HepG2 (cell line): ENCODE results near the gene MST1. TPM values are rescaled to one million over a fixed set of nuclear protein-coding genes. Genes with fewer than 3 reads are reported as not detected.

Source experiments
- ATAC-seq: fragments of 200-7000 bp; cut with Tn5 transposase; 3 replicates; pipeline ENCODE4 v1.9.1; 2020; ENCODE audit warnings: mild to moderate bottlenecking, moderate library complexity
- BruUV-seq: library from RNA; stranded (reverse); fragments of 400-500 nt; replicated peaks from 2 replicates; lab custom pipeline; 2021; lab: Mats Ljungman, UMichigan
- CTCF ChIA-PET: fragments of 300-600 bp; formaldehyde crosslinking; extraction: SDS; loops from one replicate; lab custom pipeline; 2021; ENCODE audit warnings: low total read pairs, inconsistent platforms, low intra/inter-chr PET ratio; lab: Yijun Ruan, JAX
- POLR2A ChIA-PET: fragments of 350-600 bp; sonication (Branson Sonifier 250); formaldehyde crosslinking; loops from one replicate; lab custom pipeline; 2020; ENCODE audit warnings: antibody characterized with exemption, inconsistent platforms; lab: Yijun Ruan, JAX
- DNase-seq: peaks from one replicate; pipeline ENCODE4 v3.0.0-alpha.2; 2015; ENCODE audit warnings: low spot score
- FAIRE-seq: peaks from 3 replicates; lab custom pipeline; 2011; peaks lifted over from hg19 to GRCh38; lab: Jason Lieb, UNC
- H2AFZ ChIP-seq: one replicate; pipeline ENCODE4 v1.6.1; 2011; ENCODE audit warnings: low read length, inconsistent platforms
- H3K27ac ChIP-seq: fragments of 300-600 bp; 3 replicates; pipeline ENCODE4 v1.8.0; 2011; ENCODE audit warnings: mixed run types, mild to moderate bottlenecking, mixed read lengths, low read length, inconsistent platforms; ENCODE audit not compliant: insufficient read depth; ENCODE audit errors: extremely low read length
- H3K27me3 ChIP-seq, 2 experiments: fragments of 200-600 bp in 1 of 2; 2 replicates in 1 of 2; 3 replicates in 1 of 2; pipeline versions ENCODE4 v1.6.0 to v1.8.0; 2011; ENCODE audit warnings: low read length in 2 of 2, mild to moderate bottlenecking in 2 of 2, moderate library complexity in 2 of 2, inconsistent platforms in 1 of 2; ENCODE audit not compliant: insufficient read depth in 2 of 2, control insufficient read depth in 1 of 2
- H3K36me3 ChIP-seq, 2 experiments: fragments of 200-600 bp in 1 of 2; replicated peaks in 1 of 2; 2 replicates in 1 of 2; 3 replicates in 1 of 2; pipeline versions ENCODE4 v1.5.1 to v1.8.0; 2011; ENCODE audit warnings: low read length in 2 of 2, inconsistent platforms in 1 of 2; ENCODE audit not compliant: insufficient read depth in 2 of 2, control insufficient read depth in 1 of 2
- H3K4me1 ChIP-seq: 2 replicates; pipeline ENCODE4 v1.5.1; 2012; ENCODE audit warnings: low read length, inconsistent platforms; ENCODE audit not compliant: insufficient read depth
- H3K4me2 ChIP-seq: 2 replicates; pipeline ENCODE4 v1.6.0; 2011; ENCODE audit warnings: low read depth, low read length, inconsistent platforms
- H3K4me3 ChIP-seq, 3 experiments: fragments of 200-600 bp in 1 of 3; sonication (generic), shearing (Covaris generic) in 1 of 3; replicated peaks in 1 of 3; 2 replicates each; pipeline ENCODE4 v1.5.1; 2011 to 2016; ENCODE audit warnings: low read length in 3 of 3, inconsistent platforms in 2 of 3, low read depth in 2 of 3, mild to moderate bottlenecking in 2 of 3, control low read depth in 1 of 3, mixed read lengths in 1 of 3; ENCODE audit not compliant: insufficient read depth in 1 of 3
- H3K79me2 ChIP-seq: one replicate; pipeline ENCODE4 v1.6.1; 2011; ENCODE audit warnings: low read length, inconsistent platforms; ENCODE audit not compliant: insufficient read depth
- H3K9ac ChIP-seq: 2 replicates; pipeline ENCODE4 v1.6.0; 2011; ENCODE audit warnings: mild to moderate bottlenecking, low read depth, low read length, inconsistent platforms; ENCODE audit not compliant: insufficient read depth
- H3K9me3 ChIP-seq: 2 replicates; pipeline ENCODE4 v1.5.1; 2012; ENCODE audit warnings: mild to moderate bottlenecking, low read length
- H4K20me1 ChIP-seq: 2 replicates; pipeline ENCODE4 v1.6.0; 2011; ENCODE audit warnings: inconsistent platforms, mild to moderate bottlenecking, low read length, moderate library complexity; ENCODE audit not compliant: insufficient read depth
- DBP ChIP-seq: sonication (generic); formaldehyde crosslinking; IDR thresholded peaks from 2 replicates; pipeline ENCODE4 v1.4.0; 2020; ENCODE audit warnings: missing genetic modification reagents; ENCODE audit errors: not compliant biosample characterization
- KAT2B ChIP-seq: fragments of 150-350 bp; IDR thresholded peaks from 2 replicates; pipeline ENCODE4 v1.6.1; 2014; ENCODE audit warnings: low read depth, low read length, borderline replicate concordance
- PATZ1 ChIP-seq: sonication (generic); formaldehyde crosslinking; IDR thresholded peaks from 2 replicates; pipeline ENCODE4 v1.4.0; 2020; ENCODE audit warnings: missing genetic modification reagents
- SNAPC5 ChIP-seq: sonication (generic); formaldehyde crosslinking; IDR thresholded peaks from 2 replicates; pipeline ENCODE4 v1.8.1; 2023; ENCODE audit warnings: mild to moderate bottlenecking, missing genetic modification reagents, borderline replicate concordance
- TAF15 ChIP-seq: fragments of 200-400 bp; formaldehyde crosslinking; IDR thresholded peaks from one replicate; pipeline ENCODE4 v1.6.1; 2018; ENCODE audit warnings: mild to moderate bottlenecking, low read depth, low read length; ENCODE audit not compliant: poor library complexity, severe bottlenecking
- ZC3H4 ChIP-seq: sonication (generic); formaldehyde crosslinking; IDR thresholded peaks from 2 replicates; pipeline ENCODE4 v1.4.0; 2020; ENCODE audit warnings: missing genetic modification reagents, borderline replicate concordance
- ZNF891 ChIP-seq: sonication (generic); formaldehyde crosslinking; IDR thresholded peaks from 2 replicates; pipeline ENCODE4 v1.5.0; 2020; ENCODE audit warnings: mild to moderate bottlenecking, missing genetic modification reagents
- WGBS: methylation state at CpG from one replicate; pipeline ENCODE4 v1.1.6; 2017; ENCODE audit warnings: low lambda C conversion rate; 5-methylcytosine and 5-hydroxymethylcytosine counted together
- in situ Hi-C: cut with HindIII; loops from 2 replicates; pipeline ENCODE4 v1.10.0; 2017; ENCODE audit warnings: low pct_unique_long_range_greater_than_20kb; ENCODE audit not compliant: extremely low pct_ligation_motif_present
- intact Hi-C: fragments of 100-400 bp; cut with micrococcal nuclease; formaldehyde crosslinking; loops from one replicate; pipeline ENCODE4 v1.10.0; 2022; ENCODE audit not compliant: unreplicated experiment
- polyA plus RNA-seq, 8 experiments: library from polyadenylated mRNA; depleted of rRNA in 3 of 8; stranded (reverse) in 7 of 8; unstranded in 1 of 8; fragments of >200 nt; fragmentation: Illumina TruSeq in 4 of 8; extraction: Trizol in 4 of 8; gene quantifications; 2 replicates each; pipeline versions ENCODE4 v1.2.1 to v1.2.3, GENCODE V29; 2011 to 2016; ENCODE audit warnings: low read depth in 4 of 8, missing spikeins in 1 of 8, mixed read lengths in 1 of 8; ENCODE audit not compliant: insufficient read depth in 1 of 8
- total RNA-seq, 5 experiments: library from RNA; depleted of rRNA; stranded (reverse); fragments of >200 nt; fragmentation: Illumina TruSeq; extraction: Trizol; gene quantifications; 2 replicates each; pipeline ENCODE4 v1.2.3, GENCODE V29; 2016; ENCODE audit warnings: low read depth in 1 of 5
- TF ChIP-seq, protein P1 (sequence below): sonication (generic); formaldehyde crosslinking; IDR thresholded peaks from 2 replicates; pipeline ENCODE4 v1.4.0; 2020; ENCODE audit warnings: low read depth, missing genetic modification reagents
- TF ChIP-seq, protein P2 (sequence below): sonication (generic); formaldehyde crosslinking; IDR thresholded peaks from 2 replicates; pipeline ENCODE4 v1.8.1; 2022; ENCODE audit warnings: low read depth, mild to moderate bottlenecking, missing genetic modification reagents
- TF ChIP-seq, protein P3 (sequence below): sonication (generic); formaldehyde crosslinking; IDR thresholded peaks from 2 replicates; pipeline ENCODE4 v1.4.0; 2020; ENCODE audit warnings: missing genetic modification reagents
- TF ChIP-seq, protein P4 (sequence below), 2 experiments: fragments of 450-650 bp in 1 of 2; sonication (generic) in 1 of 2; formaldehyde crosslinking; IDR thresholded peaks; 2 replicates each; pipeline versions ENCODE4 v1.5.0 to v1.8.0; 2020 to 2022; ENCODE audit warnings: mild to moderate bottlenecking in 1 of 2, missing genetic modification reagents in 1 of 2

MST1 gene
- total and polyA plus RNA-seq, 2 of the 13 experiments (the other 11 are each of a cell fraction or from before 2014, with no cell fraction given) = 189 to 452 TPM

- Histone ChIP-seq H3K79me2 (no peaks in the 10 kb centered on the region), H3K27ac (no peak overlapping the region), H2AFZ (no peak overlapping the region), H3K4me3 (no peak overlapping the region), H3K36me3 (no peaks in the 10 kb centered on the region), H3K4me1 (peaks cover 52% of the 10 kb centered on the region), H3K9ac (no peak overlapping the region), H3K4me2 (no peak overlapping the region), H4K20me1 (no peaks in the 10 kb centered on the region), H3K9me3 (no peaks in the 10 kb centered on the region), H3K27me3 (no peaks in the 10 kb centered on the region)
- ATAC-seq (no peak), FAIRE-seq (no peak), DNase-seq (no peak)
- ChIA-PET CTCF (no interaction called here), POLR2A (no interaction called here)
- no CpG with 5 or more reads among the region's 1 CpG for WGBS
- intact Hi-C loops (no loop called here), in situ Hi-C loops (no loop called here)
- no TSS peak for BruUV-seq
- TF ChIP-seq PATZ1 (CRISPR knock-in tag) (no peak), ZNF891 (CRISPR knock-in tag) (no peak), DBP (CRISPR knock-in tag) (no peak), KAT2B (no peak), SNAPC5 (CRISPR knock-in tag) (no peak), ZC3H4 (no peak), TAF15 (no peak)
- TF ChIP-seq, protein P1, sequence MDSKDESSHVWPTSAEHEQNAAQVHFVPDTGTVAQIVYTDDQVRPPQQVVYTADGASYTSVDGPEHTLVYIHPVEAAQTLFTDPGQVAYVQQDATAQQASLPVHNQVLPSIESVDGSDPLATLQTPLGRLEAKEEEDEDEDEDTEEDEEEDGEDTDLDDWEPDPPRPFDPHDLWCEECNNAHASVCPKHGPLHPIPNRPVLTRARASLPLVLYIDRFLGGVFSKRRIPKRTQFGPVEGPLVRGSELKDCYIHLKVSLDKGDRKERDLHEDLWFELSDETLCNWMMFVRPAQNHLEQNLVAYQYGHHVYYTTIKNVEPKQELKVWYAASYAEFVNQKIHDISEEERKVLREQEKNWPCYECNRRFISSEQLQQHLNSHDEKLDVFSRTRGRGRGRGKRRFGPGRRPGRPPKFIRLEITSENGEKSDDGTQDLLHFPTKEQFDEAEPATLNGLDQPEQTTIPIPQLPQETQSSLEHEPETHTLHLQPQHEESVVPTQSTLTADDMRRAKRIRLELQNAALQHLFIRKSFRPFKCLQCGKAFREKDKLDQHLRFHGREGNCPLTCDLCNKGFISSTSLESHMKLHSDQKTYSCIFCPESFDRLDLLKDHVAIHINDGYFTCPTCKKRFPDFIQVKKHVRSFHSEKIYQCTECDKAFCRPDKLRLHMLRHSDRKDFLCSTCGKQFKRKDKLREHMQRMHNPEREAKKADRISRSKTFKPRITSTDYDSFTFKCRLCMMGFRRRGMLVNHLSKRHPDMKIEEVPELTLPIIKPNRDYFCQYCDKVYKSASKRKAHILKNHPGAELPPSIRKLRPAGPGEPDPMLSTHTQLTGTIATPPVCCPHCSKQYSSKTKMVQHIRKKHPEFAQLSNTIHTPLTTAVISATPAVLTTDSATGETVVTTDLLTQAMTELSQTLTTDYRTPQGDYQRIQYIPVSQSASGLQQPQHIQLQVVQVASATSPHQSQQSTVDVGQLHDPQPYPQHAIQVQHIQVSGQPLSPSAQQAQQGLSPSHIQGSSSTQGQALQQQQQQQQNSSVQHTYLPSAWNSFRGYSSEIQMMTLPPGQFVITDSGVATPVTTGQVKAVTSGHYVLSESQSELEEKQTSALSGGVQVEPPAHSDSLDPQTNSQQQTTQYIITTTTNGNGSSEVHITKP (CRISPR knock-in tag) = no peak
- TF ChIP-seq, protein P2, sequence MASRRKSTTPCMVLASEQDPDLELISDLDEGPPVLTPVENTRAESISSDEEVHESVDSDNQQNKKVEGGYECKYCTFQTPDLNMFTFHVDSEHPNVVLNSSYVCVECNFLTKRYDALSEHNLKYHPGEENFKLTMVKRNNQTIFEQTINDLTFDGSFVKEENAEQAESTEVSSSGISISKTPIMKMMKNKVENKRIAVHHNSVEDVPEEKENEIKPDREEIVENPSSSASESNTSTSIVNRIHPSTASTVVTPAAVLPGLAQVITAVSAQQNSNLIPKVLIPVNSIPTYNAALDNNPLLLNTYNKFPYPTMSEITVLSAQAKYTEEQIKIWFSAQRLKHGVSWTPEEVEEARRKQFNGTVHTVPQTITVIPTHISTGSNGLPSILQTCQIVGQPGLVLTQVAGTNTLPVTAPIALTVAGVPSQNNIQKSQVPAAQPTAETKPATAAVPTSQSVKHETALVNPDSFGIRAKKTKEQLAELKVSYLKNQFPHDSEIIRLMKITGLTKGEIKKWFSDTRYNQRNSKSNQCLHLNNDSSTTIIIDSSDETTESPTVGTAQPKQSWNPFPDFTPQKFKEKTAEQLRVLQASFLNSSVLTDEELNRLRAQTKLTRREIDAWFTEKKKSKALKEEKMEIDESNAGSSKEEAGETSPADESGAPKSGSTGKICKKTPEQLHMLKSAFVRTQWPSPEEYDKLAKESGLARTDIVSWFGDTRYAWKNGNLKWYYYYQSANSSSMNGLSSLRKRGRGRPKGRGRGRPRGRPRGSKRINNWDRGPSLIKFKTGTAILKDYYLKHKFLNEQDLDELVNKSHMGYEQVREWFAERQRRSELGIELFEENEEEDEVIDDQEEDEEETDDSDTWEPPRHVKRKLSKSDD (CRISPR knock-in tag) = no peak
- TF ChIP-seq, protein P3, sequence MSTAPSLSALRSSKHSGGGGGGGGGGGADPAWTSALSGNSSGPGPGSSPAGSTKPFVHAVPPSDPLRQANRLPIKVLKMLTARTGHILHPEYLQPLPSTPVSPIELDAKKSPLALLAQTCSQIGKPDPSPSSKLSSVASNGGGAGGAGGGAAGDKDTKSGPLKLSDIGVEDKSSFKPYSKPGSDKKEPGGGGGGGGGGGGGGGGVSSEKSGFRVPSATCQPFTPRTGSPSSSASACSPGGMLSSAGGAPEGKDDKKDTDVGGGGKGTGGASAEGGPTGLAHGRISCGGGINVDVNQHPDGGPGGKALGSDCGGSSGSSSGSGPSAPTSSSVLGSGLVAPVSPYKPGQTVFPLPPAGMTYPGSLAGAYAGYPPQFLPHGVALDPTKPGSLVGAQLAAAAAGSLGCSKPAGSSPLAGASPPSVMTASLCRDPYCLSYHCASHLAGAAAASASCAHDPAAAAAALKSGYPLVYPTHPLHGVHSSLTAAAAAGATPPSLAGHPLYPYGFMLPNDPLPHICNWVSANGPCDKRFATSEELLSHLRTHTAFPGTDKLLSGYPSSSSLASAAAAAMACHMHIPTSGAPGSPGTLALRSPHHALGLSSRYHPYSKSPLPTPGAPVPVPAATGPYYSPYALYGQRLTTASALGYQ (CRISPR knock-in tag) = no peak
- TF ChIP-seq, protein P4, sequence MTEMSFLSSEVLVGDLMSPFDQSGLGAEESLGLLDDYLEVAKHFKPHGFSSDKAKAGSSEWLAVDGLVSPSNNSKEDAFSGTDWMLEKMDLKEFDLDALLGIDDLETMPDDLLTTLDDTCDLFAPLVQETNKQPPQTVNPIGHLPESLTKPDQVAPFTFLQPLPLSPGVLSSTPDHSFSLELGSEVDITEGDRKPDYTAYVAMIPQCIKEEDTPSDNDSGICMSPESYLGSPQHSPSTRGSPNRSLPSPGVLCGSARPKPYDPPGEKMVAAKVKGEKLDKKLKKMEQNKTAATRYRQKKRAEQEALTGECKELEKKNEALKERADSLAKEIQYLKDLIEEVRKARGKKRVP (CRISPR knock-in tag; IDR thresholded peaks at IDR 0.05) = no peak
Measured at GRCh38 chr3:49663831-49664230, 25.4 kb downstream of the MST1 start.
